ENCODE data around the gene ENPP6.

ENPP6 gene

DNA sequence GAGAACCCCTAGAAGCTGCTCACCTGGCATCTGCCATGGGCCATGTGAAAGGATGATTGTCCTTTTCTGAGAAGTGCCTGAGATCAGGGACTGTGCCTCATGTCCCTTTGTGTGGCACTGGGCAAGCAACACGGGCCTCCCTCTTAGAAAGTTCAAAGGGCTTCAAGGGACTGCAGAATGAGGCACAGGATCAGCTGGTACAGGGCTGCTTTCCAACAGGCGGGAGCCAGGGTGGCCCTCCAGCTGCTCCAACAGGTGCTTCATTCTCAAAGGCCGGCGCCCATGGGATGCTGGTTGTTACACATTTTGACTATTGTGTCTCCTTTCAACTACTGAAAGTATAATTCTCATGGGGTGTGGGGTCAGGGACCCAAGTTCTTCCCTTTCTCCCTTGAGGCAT lies 114.7 kb downstream of the ENPP6 start:
- Histone ChIP-seq H3K9ac (ENCODE audit: low read length) (no peak overlapping the region), H3K4me3 (ENCODE audit: low read length) (no peak overlapping the region), H3K27ac (ENCODE audit: low read depth, low read length) (no peak overlapping the region), H3K27me3 (ENCODE audit: control insufficient read depth, insufficient read depth, low read length) (no peaks in the 10 kb centered on the region), H3K36me3 (ENCODE audit: control insufficient read depth, insufficient read depth, low read length) (no peaks in the 10 kb centered on the region), H3K4me1 (ENCODE audit: control insufficient read depth, insufficient read depth, low read length) (no peaks in the 10 kb centered on the region)

GRCh38 chr4:184102488-184102887 lies 115.2 kb downstream of the ENPP6 start:
- Histone ChIP-seq H3K4me3 (ENCODE audit: low read length) (no peak overlapping the region), H3K9ac (ENCODE audit: low read length) (no peak overlapping the region), H3K36me3 (ENCODE audit: control insufficient read depth, insufficient read depth, low read length) (no peaks in the 10 kb centered on the region), H3K4me1 (ENCODE audit: control insufficient read depth, insufficient read depth, low read length) (no peaks in the 10 kb centered on the region), H3K27ac (ENCODE audit: low read depth, low read length) (no peak overlapping the region), H3K27me3 (ENCODE audit: control insufficient read depth, insufficient read depth, low read length) (no peaks in the 10 kb centered on the region)

DNA sequence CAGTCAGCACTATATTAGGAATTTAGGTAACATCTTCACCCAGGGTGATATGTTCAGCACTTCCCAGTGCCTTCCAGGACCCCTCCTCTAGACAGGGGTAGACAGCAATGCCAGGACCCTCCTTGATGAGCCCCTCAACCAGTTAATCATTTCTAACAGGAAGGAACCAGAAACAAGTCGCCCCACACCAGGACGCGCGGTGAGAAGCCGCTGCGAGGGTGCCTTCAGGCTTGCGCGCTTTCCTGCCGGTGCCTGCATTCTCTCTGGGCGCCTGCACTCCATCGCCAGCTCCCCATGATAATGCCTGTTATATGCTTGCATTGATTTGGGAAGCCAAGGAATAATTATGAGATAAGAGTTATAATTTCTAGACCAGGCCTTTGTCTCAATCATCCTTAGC lies 116.0 kb downstream of the ENPP6 start:
- H3K4me3 ChIP-seq (ENCODE audit: low read length): no peak overlapping the region
- no peaks in the 10 kb centered on the region for H3K36me3 ChIP-seq (ENCODE audit: control insufficient read depth, insufficient read depth, low read length)
- H3K27ac ChIP-seq (ENCODE audit: low read depth, low read length): no peak overlapping the region
- H3K9ac ChIP-seq (ENCODE audit: low read length): no peak overlapping the region
- no peaks in the 10 kb centered on the region for H3K27me3 ChIP-seq (ENCODE audit: control insufficient read depth, insufficient read depth, low read length)
- no peaks in the 10 kb centered on the region for H3K4me1 ChIP-seq (ENCODE audit: control insufficient read depth, insufficient read depth, low read length)

DNA sequence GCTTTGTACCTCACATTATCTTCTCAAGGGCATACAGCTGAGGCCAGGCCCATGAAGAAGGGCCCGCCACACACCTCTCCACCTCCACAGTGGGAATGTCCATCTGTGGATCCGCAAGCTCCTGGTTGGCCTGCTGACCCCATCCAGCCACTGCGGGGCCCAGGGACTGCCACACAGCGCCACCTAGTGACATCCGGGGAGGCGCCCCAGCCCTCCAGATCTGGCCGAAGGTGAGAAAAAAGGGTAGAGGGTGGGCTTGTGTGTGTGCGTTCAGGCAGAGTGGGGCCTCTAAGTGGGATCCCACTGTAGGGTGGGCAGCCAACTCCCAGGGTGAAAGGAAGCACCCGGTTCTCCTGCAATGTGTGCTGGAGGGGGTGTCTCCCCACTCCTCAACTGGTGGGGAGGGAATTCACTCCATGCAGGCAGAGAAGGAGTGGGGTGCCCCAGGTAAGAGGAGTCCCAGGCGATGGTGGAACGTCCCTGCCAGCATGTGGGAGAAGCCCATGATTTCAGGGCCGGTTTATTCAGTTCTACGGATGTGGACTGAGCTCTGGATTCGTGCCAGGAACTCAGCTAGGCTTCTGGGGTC lies 117.3 kb downstream of the ENPP6 start:
- H3K36me3 ChIP-seq (ENCODE audit: control insufficient read depth, insufficient read depth, low read length): no peaks in the 10 kb centered on the region
- no peaks in the 10 kb centered on the region for H3K27me3 ChIP-seq (ENCODE audit: control insufficient read depth, insufficient read depth, low read length)
- no peak overlapping the region for H3K27ac ChIP-seq (ENCODE audit: low read depth, low read length)
- H3K9ac ChIP-seq (ENCODE audit: low read length): no peak overlapping the region
- H3K4me1 ChIP-seq (ENCODE audit: control insufficient read depth, insufficient read depth, low read length): no peaks in the 10 kb centered on the region
- no peak overlapping the region for H3K4me3 ChIP-seq (ENCODE audit: low read length)

DNA sequence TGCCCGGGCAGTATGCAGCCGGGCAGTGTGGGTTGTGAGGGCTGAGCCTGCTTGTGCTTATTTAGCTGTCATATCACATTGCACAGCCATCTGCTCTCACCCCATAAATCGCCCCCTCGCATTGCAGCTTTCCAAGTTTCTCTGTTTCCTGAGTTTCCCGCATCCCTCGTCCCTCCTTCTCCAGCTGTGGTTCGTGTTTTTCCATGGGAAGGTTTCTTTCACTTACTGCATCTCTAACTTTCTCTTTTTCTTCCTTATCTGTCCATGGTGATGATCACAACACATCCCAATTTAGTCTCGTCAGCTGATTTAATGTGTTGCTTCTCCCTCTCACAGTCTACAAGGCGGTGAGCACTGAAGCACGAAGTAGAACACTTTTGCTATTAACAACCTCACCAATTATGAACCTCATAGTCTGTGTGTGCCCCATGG lies 118.1 kb downstream of the ENPP6 start:
- no peak overlapping the region for H3K9ac ChIP-seq (ENCODE audit: low read length)
- H3K4me1 ChIP-seq (ENCODE audit: control insufficient read depth, insufficient read depth, low read length): no peaks in the 10 kb centered on the region
- H3K36me3 ChIP-seq (ENCODE audit: control insufficient read depth, insufficient read depth, low read length): no peaks in the 10 kb centered on the region
- no peak overlapping the region for H3K27ac ChIP-seq (ENCODE audit: low read depth, low read length)
- no peak overlapping the region for H3K4me3 ChIP-seq (ENCODE audit: low read length)
- no peaks in the 10 kb centered on the region for H3K27me3 ChIP-seq (ENCODE audit: control insufficient read depth, insufficient read depth, low read length)

DNA sequence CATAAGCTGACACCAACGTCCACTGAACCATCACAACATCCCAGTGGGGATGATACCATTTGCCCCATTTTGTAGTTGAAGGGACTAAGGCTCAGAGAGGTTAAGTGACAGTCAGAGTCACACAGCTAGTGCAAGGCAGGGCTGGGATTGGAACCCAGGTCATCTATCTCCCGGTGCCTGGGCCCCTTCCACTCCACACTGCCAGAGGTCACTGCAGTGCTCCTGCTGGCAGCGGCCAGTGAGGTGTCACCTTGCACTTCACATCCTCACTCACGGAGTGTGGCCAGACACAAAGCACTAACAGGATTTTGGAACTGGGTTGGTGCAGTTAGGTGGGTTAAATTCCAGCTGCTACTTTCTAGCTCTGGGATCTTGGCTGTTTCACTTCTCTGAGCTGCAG lies 118.7 kb downstream of the ENPP6 start:
- no peaks in the 10 kb centered on the region for H3K36me3 ChIP-seq (ENCODE audit: control insufficient read depth, insufficient read depth, low read length)
- no peaks in the 10 kb centered on the region for H3K4me1 ChIP-seq (ENCODE audit: control insufficient read depth, insufficient read depth, low read length)
- no peaks in the 10 kb centered on the region for H3K27me3 ChIP-seq (ENCODE audit: control insufficient read depth, insufficient read depth, low read length)
- H3K4me3 ChIP-seq (ENCODE audit: low read length): no peak overlapping the region
- no peak overlapping the region for H3K9ac ChIP-seq (ENCODE audit: low read length)
- H3K27ac ChIP-seq (ENCODE audit: low read depth, low read length): no peak overlapping the region

GRCh38 chr4:184097815-184098214 lies 119.9 kb downstream of the ENPP6 start:
- Histone ChIP-seq H3K4me1 (ENCODE audit: control insufficient read depth, insufficient read depth, low read length) (no peaks in the 10 kb centered on the region), H3K27ac (ENCODE audit: low read depth, low read length) (no peak overlapping the region), H3K9ac (ENCODE audit: low read length) (no peak overlapping the region), H3K4me3 (ENCODE audit: low read length) (no peak overlapping the region), H3K36me3 (ENCODE audit: control insufficient read depth, insufficient read depth, low read length) (no peaks in the 10 kb centered on the region), H3K27me3 (ENCODE audit: control insufficient read depth, insufficient read depth, low read length) (no peaks in the 10 kb centered on the region)

DNA sequence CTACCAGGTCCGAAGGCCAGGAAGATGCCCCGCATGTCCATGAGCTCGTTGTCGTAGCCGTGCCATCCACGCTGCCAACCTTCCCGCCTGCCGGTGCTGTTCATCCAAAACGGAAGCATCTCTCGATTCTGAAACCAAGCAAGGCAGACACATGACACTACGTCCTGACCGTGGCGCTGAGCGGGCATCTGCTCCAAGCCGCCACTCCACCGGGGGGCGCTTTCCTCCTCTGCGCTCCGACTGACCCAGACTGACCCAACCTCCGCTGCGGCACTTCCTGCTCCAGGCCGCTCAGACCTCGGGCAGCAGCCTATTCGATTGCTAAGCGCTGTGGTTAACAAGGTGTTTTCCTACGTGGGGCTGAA lies 120.5 kb downstream of the ENPP6 start:
- Histone ChIP-seq H3K4me3 (ENCODE audit: low read length) (peak overlapping the region; percentile 48), H3K9ac (ENCODE audit: low read length) (no peak overlapping the region), H3K36me3 (ENCODE audit: control insufficient read depth, insufficient read depth, low read length) (no peaks in the 10 kb centered on the region), H3K27ac (ENCODE audit: low read depth, low read length) (no peak overlapping the region), H3K27me3 (ENCODE audit: control insufficient read depth, insufficient read depth, low read length) (no peaks in the 10 kb centered on the region), H3K4me1 (ENCODE audit: control insufficient read depth, insufficient read depth, low read length) (no peaks in the 10 kb centered on the region)

DNA sequence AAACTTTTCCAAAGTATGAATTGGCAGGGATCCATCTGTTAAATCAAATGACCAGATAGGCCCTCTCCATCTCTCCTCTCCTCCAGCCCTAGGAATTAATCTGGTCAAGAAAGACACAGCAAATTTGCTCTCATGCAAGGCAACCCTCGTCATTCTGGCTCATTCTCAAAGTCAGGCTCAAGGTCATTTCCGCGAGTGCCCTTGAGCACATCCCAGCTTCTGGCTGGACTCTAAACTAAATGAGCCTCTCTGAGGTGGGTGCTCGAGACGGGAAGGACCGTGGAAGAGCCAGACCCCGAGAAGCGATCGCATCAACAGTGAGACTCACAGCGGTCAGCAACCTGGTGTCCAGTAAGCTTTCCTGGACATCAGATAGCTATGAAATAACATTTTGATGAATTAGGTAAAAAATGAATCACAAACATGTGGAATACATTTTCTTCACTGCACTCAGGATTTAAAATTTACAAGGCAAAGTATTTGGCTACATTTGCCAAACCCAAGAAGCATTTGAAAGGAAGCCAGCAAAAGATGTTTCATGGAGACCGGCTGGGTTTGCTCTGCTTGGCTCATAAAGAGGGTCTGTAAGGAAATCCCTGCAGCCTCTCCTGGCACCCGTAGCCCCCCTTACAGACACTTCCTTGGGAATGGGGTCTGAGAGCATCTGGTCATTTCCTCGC lies 121.0 kb downstream of the ENPP6 start:
- Histone ChIP-seq H3K4me1 (ENCODE audit: control insufficient read depth, insufficient read depth, low read length) (no peaks in the 10 kb centered on the region), H3K9ac (ENCODE audit: low read length) (no peak overlapping the region), H3K27ac (ENCODE audit: low read depth, low read length) (no peak overlapping the region), H3K36me3 (ENCODE audit: control insufficient read depth, insufficient read depth, low read length) (no peaks in the 10 kb centered on the region), H3K27me3 (ENCODE audit: control insufficient read depth, insufficient read depth, low read length) (no peaks in the 10 kb centered on the region), H3K4me3 (ENCODE audit: low read length) (peak overlapping the region; percentile 48)

DNA sequence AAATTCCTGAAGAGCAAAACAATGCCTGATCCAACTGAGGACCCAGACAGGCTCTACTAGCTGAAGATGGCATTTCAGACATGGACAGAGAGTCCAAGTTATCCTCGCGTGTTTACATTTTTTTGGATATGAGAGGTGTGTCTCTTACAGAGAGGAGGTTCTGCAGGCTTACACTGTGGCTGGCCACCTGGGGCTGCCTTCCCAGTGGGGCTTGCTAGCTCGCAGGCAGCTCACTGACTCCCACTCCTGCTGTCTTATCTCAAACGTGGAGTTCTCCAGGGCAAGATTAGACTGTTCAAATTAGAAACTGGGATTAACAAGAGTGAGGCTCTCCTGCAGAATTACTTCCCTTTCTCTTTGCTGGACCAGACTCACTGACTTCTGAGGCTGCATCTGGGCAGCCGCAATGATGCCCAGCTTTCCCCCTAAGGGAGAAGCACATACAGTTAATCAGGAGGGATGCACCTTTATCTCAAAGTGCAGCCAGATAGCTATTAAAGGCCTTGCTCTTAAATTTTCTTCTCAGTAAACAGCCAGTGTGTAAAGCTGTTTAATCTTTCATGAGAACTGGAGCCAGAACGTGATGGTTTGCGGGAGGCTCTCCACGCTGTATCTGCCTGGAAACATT lies 123.0 kb downstream of the ENPP6 start:
- Histone ChIP-seq H3K36me3 (ENCODE audit: control insufficient read depth, insufficient read depth, low read length) (no peaks in the 10 kb centered on the region), H3K9ac (ENCODE audit: low read length) (no peak overlapping the region), H3K27ac (ENCODE audit: low read depth, low read length) (no peak overlapping the region), H3K4me3 (ENCODE audit: low read length) (no peak overlapping the region), H3K27me3 (ENCODE audit: control insufficient read depth, insufficient read depth, low read length) (no peaks in the 10 kb centered on the region), H3K4me1 (ENCODE audit: control insufficient read depth, insufficient read depth, low read length) (no peaks in the 10 kb centered on the region)

- H3K4me3 ChIP-seq (ENCODE audit: low read length): no peak overlapping the region
- H3K4me1 ChIP-seq (ENCODE audit: control insufficient read depth, insufficient read depth, low read length): no peaks in the 10 kb centered on the region
- H3K27me3 ChIP-seq (ENCODE audit: control insufficient read depth, insufficient read depth, low read length): no peaks in the 10 kb centered on the region
- H3K27ac ChIP-seq (ENCODE audit: low read depth, low read length): no peak overlapping the region
- no peak overlapping the region for H3K9ac ChIP-seq (ENCODE audit: low read length)
- H3K36me3 ChIP-seq (ENCODE audit: control insufficient read depth, insufficient read depth, low read length): no peaks in the 10 kb centered on the region
Observed at GRCh38 chr4:184091986-184092385, 125.7 kb downstream of the ENPP6 start.

GRCh38 chr4:184090571-184090970 lies 127.1 kb downstream of the ENPP6 start:
- no peak overlapping the region for H3K27ac ChIP-seq (ENCODE audit: low read depth, low read length)
- no peak overlapping the region for H3K9ac ChIP-seq (ENCODE audit: low read length)
- no peaks in the 10 kb centered on the region for H3K27me3 ChIP-seq (ENCODE audit: control insufficient read depth, insufficient read depth, low read length)
- H3K4me1 ChIP-seq (ENCODE audit: control insufficient read depth, insufficient read depth, low read length): no peaks in the 10 kb centered on the region
- no peaks in the 10 kb centered on the region for H3K36me3 ChIP-seq (ENCODE audit: control insufficient read depth, insufficient read depth, low read length)
- H3K4me3 ChIP-seq (ENCODE audit: low read length): no peak overlapping the region

DNA sequence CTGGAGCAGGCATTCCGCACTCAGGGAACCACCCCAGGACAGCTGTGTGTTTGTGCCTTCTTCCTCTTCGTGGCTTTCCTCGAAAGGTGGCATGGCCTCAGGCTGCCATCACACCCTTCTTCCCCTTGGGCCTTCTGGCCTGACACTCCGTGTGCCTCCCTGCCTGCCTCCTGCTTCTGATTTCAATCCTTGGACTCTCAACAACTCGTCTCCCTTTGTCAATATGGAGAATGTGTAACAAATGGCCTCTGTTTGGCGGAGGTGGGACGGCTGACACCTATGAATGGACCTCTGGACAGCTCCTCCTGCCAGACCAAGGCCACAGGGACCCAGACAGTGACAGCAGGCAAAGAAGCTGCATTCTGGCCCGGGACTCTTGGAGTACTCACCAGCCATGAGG lies 137.0 kb downstream of the ENPP6 start:
- no peaks in the 10 kb centered on the region for H3K27me3 ChIP-seq (ENCODE audit: control insufficient read depth, insufficient read depth, low read length)
- H3K4me3 ChIP-seq (ENCODE audit: low read length): no peak overlapping the region
- H3K4me1 ChIP-seq (ENCODE audit: control insufficient read depth, insufficient read depth, low read length): no peaks in the 10 kb centered on the region
- no peak overlapping the region for H3K27ac ChIP-seq (ENCODE audit: low read depth, low read length)
- no peaks in the 10 kb centered on the region for H3K36me3 ChIP-seq (ENCODE audit: control insufficient read depth, insufficient read depth, low read length)
- no peak overlapping the region for H3K9ac ChIP-seq (ENCODE audit: low read length)

Measured in rectal smooth muscle tissue (tissue), 1 donor.